ENCODE data around the gene PRAMEF4.
"Not testable (repeated sequence)": the region's sequence is repeated elsewhere in the genome, so short reads cannot be mapped to it uniquely, and the experiment has no call there.

Gene PRAMEF4

DNA sequence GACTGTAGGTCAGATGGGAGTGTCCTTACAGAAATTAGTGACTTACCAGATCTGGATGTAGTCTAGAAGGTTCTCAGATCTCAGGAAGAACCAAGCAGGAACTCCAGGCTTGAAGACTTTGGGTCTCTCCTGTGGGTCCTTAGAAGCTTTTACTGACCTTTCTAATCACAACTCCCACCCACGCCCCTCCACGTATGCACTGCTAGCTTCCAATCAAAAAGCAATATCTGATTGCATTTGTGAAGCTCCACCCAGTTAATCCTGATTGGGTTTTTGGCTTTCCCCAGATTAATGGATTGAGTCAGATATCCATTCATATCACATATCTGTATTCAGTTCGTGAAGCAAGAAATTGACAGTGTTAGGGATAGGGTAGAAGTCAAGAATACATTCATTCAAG lies at the start of gene PRAMEF4:
Gene PRAMEF4, minus strand, starts transcription at position 101 of the 400 bp plus-strand sequence. CDS start 2,807 bp downstream, outside the sequence.
- not testable (repeated sequence) for FAIRE-seq

DNA sequence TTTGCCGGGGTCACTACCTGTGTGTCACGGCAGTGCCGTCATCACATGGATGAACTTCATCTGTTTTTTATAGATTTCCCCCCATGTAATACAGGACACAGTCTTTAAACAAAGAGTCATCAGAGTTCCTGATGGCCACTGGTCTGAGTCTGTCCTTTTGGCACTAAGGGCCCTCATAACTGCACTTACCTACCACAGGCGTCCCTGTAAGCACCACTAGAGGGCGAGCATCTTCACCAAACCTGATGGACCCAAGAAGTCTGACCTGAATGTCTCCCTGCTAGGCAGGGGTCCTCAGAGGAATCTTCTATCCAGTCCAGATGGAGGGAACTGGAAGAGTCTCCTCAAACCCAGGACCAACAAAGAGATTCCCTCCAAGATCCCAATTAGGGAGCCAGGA lies 38.4 kb upstream of the PRAMEF4 start:
- FAIRE-seq: not testable (repeated sequence)

DNA sequence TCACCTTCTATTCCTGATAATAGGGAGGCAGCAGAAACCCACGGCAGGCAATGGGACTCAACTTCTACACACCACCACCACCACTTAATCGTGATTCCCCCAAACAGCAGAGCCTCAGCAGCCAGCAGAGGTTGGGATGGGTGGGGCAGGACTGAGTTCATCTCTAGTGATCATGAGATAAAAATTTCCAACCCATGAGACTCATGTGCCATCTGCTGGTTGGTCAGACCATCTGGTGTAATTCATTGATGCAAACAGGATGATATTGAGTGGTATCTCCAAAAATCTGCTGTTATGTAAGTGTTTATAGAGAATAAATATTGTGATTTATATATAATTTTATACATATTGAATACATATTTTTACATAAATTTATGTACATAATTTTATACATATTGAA lies 35.7 kb upstream of the PRAMEF4 start:
- peak; percentile 33 for FAIRE-seq

DNA sequence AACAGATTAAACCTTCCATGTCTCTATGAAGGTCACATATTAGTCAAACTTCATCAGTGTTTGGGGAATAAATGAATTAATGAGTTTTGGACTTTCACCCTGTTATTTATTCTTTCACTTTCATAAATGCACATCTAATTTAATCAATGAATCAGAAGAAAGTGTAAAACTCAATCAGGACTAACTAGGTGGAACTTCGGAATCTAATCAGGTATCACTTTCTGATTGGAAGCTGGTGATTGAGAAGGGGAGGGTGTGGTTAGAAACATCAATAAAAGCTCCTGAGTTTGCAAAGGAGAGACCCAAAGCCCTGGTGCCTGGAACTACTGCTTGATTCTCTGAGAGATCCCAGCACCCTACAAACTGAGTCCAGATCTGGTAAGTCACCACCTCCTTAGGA lies 30.3 kb upstream of the PRAMEF4 start, which contains the start of gene PRAMEF7:
Gene PRAMEF7, plus strand, starts transcription at position 301 of the 400 bp plus-strand sequence. CDS start 1,083 bp downstream, outside the sequence.
- not testable (repeated sequence) for FAIRE-seq

DNA sequence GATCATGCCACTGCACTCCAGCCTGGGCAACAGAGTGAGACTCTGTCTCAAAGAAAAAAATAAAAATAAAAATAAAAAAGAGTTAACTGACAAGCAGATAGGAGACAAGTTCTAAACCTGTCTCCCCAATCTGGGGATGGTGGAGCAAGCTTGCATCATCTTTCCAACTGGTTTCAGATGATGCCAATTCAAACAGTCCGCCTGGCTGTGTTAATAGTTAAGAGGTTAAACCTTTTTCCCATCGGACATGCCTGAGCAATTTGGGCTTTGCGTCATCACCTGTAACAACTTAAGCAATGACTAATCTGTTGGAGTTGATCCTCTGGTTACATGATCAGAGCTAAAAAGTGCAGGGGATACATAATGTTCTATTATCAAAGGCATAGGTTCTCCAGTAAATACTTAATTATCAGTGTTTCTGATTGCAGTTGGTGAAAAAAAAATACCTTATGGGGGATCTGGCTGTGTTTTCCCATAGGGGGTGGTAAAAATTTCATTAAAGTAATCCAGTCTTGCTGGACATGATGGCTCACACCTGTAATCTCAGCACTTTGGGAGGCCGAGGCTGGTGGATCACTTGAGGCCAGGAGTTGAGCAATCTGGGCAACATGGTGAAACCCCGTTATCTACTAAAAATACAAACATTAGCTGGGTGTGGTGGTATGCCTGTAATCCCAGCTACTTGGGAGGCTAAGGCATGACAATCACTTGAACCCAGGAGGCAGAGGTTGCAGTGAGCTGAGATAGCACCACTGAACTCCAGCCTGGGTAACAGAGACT lies 18.0 kb upstream of the PRAMEF4 start:
- not testable (repeated sequence) for FAIRE-seq

DNA sequence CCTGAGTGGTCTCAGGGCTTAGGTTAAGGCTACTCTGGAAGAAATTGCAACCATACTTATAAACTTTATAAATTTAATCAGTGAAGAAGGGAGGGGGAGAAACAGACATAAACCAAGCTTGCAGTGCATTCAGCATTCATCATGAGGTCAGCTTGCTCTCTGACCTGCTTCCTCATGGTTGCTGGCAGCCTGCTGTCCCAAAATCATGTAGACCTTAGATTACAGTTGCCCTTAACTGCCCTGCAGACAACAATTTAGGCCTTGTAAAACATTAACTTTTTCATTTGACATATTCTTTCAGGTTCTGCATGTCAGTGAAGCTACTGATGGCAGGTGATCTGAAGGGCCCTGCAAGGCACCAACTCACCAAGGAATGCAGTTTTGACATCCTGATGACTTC lies 13.2 kb upstream of the PRAMEF4 start:
- FAIRE-seq: not testable (repeated sequence)

DNA sequence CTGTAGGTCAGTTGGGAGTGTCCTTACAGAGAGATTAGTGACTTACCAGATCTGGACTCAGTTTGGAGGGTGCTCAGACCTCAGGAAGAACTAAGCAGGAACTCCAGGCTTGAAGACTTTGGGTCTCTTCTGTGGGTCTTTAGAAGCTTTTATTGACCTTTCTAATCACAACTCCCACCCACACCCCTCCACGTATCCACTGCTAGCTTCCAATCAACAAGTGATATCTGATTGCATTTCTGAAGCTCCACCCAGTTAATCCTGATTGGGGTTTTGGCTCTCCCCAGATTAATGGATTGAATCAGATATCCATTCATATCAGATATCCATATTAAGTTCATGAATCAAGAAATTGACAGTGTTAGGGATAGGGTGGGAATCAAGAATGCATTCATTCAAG lies 12.2 kb upstream of the PRAMEF4 start, which contains the start of gene PRAMEF10:
Gene PRAMEF10, minus strand, starts transcription at position 101 of the 400 bp plus-strand sequence. CDS start 2,423 bp downstream, outside the sequence.
- FAIRE-seq: not testable (repeated sequence)

DNA sequence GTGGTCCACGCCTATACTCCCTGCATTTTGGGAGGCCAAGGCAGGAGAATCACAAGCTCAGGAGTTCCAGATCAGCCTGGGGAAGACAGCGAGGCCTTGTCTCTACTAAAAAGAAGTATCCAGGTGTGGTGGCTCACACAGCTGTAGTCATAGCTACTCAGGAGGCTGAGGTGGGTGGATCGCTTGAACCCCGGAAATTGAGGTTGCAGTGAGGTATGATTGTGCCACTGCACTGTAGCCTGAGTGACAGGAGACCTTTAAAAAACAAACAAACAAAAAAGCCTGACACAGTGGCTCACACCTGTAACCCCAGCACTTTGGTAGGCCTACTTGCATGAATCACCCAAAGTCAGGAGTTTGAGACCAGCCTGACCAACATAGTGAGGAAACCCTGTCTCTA lies 7.5 kb downstream of the PRAMEF4 start:
- not testable (repeated sequence) for FAIRE-seq

DNA sequence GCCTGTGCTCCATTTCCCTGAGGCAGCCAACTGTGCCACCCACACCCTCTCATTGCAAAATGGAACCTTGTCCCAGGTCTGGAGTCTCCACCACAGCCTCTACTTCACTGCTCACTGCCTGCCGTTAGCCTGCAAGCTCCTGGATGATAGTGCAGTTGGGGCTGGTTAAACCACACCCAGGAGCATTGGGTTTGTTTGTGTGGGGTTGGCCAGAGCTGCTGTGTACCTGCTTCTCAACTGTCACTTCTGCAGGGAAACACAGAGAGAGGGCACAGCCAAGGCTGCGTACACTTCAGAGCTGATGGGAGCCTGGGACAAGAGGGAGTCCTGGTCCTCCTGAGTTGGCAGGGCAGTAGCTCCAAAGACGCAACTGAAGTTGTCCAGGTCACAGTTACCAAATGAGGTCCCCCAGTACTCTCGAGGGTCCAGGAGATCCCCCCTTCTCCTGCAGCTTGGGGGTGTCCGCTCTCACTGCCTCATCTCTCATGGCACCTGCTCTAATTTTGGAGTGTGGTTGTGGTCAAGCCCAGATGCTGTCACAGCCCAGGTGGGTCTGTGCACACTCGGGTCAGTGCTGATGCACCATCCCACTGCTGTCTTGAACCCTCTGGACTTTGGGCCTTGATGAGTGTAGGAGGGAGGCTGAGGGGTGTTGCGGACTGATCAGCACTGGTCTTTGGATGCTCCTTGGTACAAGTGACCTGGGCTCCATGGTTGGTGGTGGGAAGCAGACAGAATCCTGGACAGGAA lies 22.7 kb downstream of the PRAMEF4 start:
- FAIRE-seq: not testable (repeated sequence)

DNA sequence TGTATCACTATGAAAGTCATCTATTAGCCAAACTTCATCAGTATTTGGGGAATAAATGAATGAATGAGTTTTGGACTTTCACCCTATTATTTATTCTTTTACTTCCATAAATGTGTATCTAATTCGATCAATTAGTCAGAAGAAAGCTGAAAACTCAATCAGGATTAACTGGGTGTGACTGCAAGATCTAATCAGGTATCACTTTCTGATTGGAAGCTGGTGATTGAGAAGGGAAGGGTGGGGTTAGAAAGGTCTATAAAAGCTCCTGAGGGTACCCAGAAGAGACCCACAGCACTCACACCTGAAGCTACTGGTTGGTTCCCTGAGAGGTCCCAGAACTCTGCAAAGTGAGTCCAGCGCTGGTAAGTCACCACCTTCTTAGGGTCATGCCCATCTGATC lies 29.2 kb downstream of the PRAMEF4 start, which contains the start of gene PRAMEF2:
Gene PRAMEF2, plus strand, starts transcription at position 301 of the 400 bp plus-strand sequence. CDS start 1,924 bp downstream, outside the sequence.
- not testable (repeated sequence) for FAIRE-seq

DNA sequence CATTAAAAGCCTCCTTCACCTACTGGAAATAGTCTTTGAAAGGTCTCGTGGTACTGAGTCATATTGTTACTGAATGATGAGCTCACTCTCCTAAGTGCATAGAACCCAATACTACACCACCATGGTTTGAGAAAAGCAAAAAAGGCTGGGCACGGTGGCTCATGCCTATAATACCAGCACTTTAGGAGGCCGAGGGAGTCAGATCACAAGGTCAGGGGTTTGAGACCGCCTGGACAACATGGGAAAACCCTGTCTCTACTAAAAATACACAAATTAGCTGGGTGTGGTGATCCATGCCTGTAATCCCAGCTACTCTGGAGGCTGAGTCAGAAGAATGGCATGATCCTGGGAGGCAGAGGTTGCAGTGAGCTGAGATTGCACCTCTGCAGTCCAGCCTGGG lies 34.2 kb downstream of the PRAMEF4 start:
- no peak for FAIRE-seq

DNA sequence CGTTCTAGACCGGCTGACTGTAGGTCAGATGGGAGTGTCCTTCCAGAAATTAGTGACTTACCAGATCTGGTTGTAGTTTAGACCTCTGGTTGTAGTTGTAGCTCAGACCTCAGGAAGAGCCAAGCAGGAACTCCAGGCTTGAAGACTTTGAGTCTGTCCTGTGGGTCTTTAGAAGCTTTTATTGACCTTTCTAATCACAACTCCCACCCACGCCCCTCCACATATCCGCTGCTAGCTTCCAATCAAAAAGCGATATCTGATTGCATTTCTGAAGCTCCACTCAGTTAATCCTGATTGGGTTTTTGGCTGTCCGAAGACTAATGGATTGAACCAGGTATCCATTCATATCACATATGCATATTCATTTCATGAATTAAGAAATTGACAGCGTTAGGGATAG lies 37.4 kb downstream of the PRAMEF4 start, which contains the start of gene HNRNPCL1:
Gene HNRNPCL1, minus strand, starts transcription at position 101 of the 400 bp plus-strand sequence. CDS start 431 bp downstream, outside the sequence.
- FAIRE-seq: not testable (repeated sequence)

DNA sequence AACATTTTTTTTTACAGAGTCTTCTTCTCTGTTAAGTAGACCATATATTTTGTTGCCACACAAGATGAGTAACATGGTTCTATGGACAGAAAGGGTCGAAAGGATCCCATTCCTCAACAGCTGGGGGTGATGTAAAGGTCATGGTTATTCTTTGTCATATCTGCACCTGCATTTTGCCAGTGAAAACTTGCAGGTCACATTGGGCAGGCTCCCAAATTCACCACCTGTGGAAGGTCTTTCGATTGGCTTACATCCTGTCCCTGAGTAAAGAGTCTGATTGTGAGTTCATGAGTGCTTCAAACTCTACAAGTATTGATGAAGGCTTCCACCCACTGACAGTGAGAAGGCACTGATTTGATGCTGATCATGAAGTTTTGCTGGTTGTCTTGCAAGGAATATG lies 52.8 kb downstream of the PRAMEF4 start:
- not testable (repeated sequence) for FAIRE-seq

DNA sequence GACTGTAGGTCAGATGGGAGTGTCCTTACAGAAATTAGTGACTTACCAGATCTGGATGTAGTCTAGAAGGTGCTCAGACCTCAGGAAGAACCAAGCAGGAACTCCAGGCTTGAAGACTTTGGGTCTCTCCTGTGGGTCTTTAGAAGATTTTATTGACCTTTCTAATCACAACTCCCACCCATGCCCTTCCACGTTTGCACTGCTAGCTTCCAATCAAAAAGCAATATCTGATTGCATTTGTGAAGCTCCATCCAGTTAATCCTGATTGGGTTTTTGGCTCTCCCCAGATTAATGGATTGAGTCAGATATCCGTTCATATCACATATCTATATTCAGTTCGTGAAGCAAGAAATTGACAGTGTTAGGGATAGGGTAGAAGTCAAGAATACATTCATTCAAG lies 54.7 kb downstream of the PRAMEF4 start, which contains the start of gene PRAMEF11:
Gene PRAMEF11, minus strand, starts transcription at position 101 of the 400 bp plus-strand sequence. CDS start 2,621 bp downstream, outside the sequence.
- not testable (repeated sequence) for FAIRE-seq
